ENCODE measurements around the gene ABHD3. TPM values are rescaled to one million over a fixed set of nuclear protein-coding genes. Genes with fewer than 3 reads are reported as not detected.

The ABHD3 gene
- total and polyA plus RNA-seq, 2 experiments from 2014 or later: 2.3 to 4.6 TPM

GRCh38 chr18:21669736-21670285 is 34.8 kb downstream of the ABHD3 start:
- H3K36me3 ChIP-seq (ENCODE audit: low read depth): no peaks in the 10 kb centered on the region
- 92 to 94% methylated on average over 9 of the region's 9 CpGs for WGBS, 2 experiments (ENCODE audit: low coverage in 1 of 2, low lambda C conversion rate in 2 of 2, missing lambda C conversion rate in 2 of 2)
- no peaks in the 10 kb centered on the region for H3K9me3 ChIP-seq (ENCODE audit: low read depth)
- TF ChIP-seq EZH2phosphoT487 (IDR thresholded peaks at IDR 0.05; ENCODE audit: insufficient read depth, low read depth): no peak
- TF ChIP-seq EZH2 (IDR thresholded peaks at IDR 0.05; ENCODE audit: insufficient read depth, poor library complexity, severe bottlenecking): no peak
- DNase-seq: no peak
- no peak overlapping the region for H3K9ac ChIP-seq
- no peaks in the 10 kb centered on the region for H3K9me2 ChIP-seq (ENCODE audit: insufficient read depth)
- no peaks in the 10 kb centered on the region for H3F3A ChIP-seq (ENCODE audit: insufficient read depth)
- H3K4me3 ChIP-seq: no peak overlapping the region
- H3K27ac ChIP-seq: no peak overlapping the region
- no peak overlapping the region for H2AFZ ChIP-seq
- no peaks in the 10 kb centered on the region for H3K27me3 ChIP-seq (replicated peaks; ENCODE audit: insufficient read depth)
- no peak overlapping the region for H3K4me2 ChIP-seq (ENCODE audit: unreplicated experiment)
- H3K79me2 ChIP-seq (ENCODE audit: insufficient read depth): no peaks in the 10 kb centered on the region
- in situ Hi-C loops (cut with MboI): no loop called here
- no peaks in the 10 kb centered on the region for H4K20me1 ChIP-seq (ENCODE audit: insufficient read depth)
- H3K4me1 ChIP-seq (ENCODE audit: insufficient read depth): no peaks in the 10 kb centered on the region

GRCh38 chr18:21664069-21664468 is 40.5 kb downstream of the ABHD3 start:
- H3K9ac ChIP-seq: no peak overlapping the region
- H3K9me3 ChIP-seq (ENCODE audit: low read depth): no peaks in the 10 kb centered on the region
- no peak overlapping the region for H3K27ac ChIP-seq
- DNase-seq: no peak
- no peaks in the 10 kb centered on the region for H4K20me1 ChIP-seq (ENCODE audit: insufficient read depth)
- no peaks in the 10 kb centered on the region for H3F3A ChIP-seq (ENCODE audit: insufficient read depth)
- no peak overlapping the region for H3K4me2 ChIP-seq (ENCODE audit: unreplicated experiment)
- H3K36me3 ChIP-seq (ENCODE audit: low read depth): no peaks in the 10 kb centered on the region
- no peaks in the 10 kb centered on the region for H3K9me2 ChIP-seq (ENCODE audit: insufficient read depth)
- no peak overlapping the region for H3K4me3 ChIP-seq
- H3K4me1 ChIP-seq (ENCODE audit: insufficient read depth): no peaks in the 10 kb centered on the region
- in situ Hi-C loops (cut with MboI): no loop called here
- H3K27me3 ChIP-seq (replicated peaks; ENCODE audit: insufficient read depth): no peaks in the 10 kb centered on the region
- WGBS, 2 experiments (ENCODE audit: low coverage in 1 of 2, low lambda C conversion rate in 2 of 2, missing lambda C conversion rate in 2 of 2): 94 to 98% methylated on average over 2 of the region's 2 CpGs
- no peak for TF ChIP-seq EZH2 (IDR thresholded peaks at IDR 0.05; ENCODE audit: insufficient read depth, poor library complexity, severe bottlenecking)
- no peak for TF ChIP-seq EZH2phosphoT487 (IDR thresholded peaks at IDR 0.05; ENCODE audit: insufficient read depth, low read depth)
- no peaks in the 10 kb centered on the region for H3K79me2 ChIP-seq (ENCODE audit: insufficient read depth)
- H2AFZ ChIP-seq: no peak overlapping the region

DNA sequence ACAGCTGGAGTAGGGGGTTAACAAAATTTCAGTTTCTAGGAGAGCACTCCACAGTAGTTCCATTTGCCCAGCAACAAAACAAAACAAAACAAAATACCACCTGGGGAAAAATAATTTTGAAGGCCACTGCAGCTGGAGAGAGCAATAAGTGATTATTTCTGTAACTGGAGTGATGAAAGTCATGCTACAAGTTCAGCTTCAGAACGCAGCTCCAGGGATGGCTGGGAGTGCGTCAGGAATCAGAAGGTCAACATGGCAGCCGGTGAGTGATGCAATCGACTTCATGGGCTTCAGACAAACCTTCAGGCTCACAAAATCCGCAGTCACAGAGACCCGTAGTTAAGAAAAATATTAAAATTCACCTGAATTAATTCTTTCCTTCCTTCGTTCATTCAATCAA is 41.0 kb downstream of the ABHD3 start:
- no peaks in the 10 kb centered on the region for H4K20me1 ChIP-seq (ENCODE audit: insufficient read depth)
- H3K4me2 ChIP-seq (ENCODE audit: unreplicated experiment): no peak overlapping the region
- no peak overlapping the region for H3K9ac ChIP-seq
- H3K27me3 ChIP-seq (replicated peaks; ENCODE audit: insufficient read depth): no peaks in the 10 kb centered on the region
- TF ChIP-seq EZH2phosphoT487 (IDR thresholded peaks at IDR 0.05; ENCODE audit: insufficient read depth, low read depth) (no peak), EZH2 (IDR thresholded peaks at IDR 0.05; ENCODE audit: insufficient read depth, poor library complexity, severe bottlenecking) (no peak)
- DNase-seq: no peak
- no peak overlapping the region for H3K4me3 ChIP-seq
- H3K4me1 ChIP-seq (ENCODE audit: insufficient read depth): no peaks in the 10 kb centered on the region
- no peak overlapping the region for H3K27ac ChIP-seq
- in situ Hi-C loops (cut with MboI): no loop called here
- 88 to 93% methylated on average over 7 of the region's 7 CpGs for WGBS, 2 experiments (ENCODE audit: low coverage in 1 of 2, low lambda C conversion rate in 2 of 2, missing lambda C conversion rate in 2 of 2)
- no peaks in the 10 kb centered on the region for H3K79me2 ChIP-seq (ENCODE audit: insufficient read depth)
- H3K9me3 ChIP-seq (ENCODE audit: low read depth): no peaks in the 10 kb centered on the region
- no peaks in the 10 kb centered on the region for H3K36me3 ChIP-seq (ENCODE audit: low read depth)
- no peaks in the 10 kb centered on the region for H3F3A ChIP-seq (ENCODE audit: insufficient read depth)
- no peaks in the 10 kb centered on the region for H3K9me2 ChIP-seq (ENCODE audit: insufficient read depth)
- H2AFZ ChIP-seq: no peak overlapping the region

GRCh38 chr18:21662581-21662980 is 42.0 kb downstream of the ABHD3 start:
- in situ Hi-C loops (cut with MboI): no loop called here
- H3K27ac ChIP-seq: no peak overlapping the region
- H3K4me1 ChIP-seq (ENCODE audit: insufficient read depth): no peaks in the 10 kb centered on the region
- no peaks in the 10 kb centered on the region for H3K9me2 ChIP-seq (ENCODE audit: insufficient read depth)
- no peaks in the 10 kb centered on the region for H4K20me1 ChIP-seq (ENCODE audit: insufficient read depth)
- H3F3A ChIP-seq (ENCODE audit: insufficient read depth): no peaks in the 10 kb centered on the region
- no peaks in the 10 kb centered on the region for H3K36me3 ChIP-seq (ENCODE audit: low read depth)
- H3K9ac ChIP-seq: no peak overlapping the region
- H3K9me3 ChIP-seq (ENCODE audit: low read depth): no peaks in the 10 kb centered on the region
- H3K4me2 ChIP-seq (ENCODE audit: unreplicated experiment): no peak overlapping the region
- H2AFZ ChIP-seq: no peak overlapping the region
- H3K79me2 ChIP-seq (ENCODE audit: insufficient read depth): no peaks in the 10 kb centered on the region
- no peaks in the 10 kb centered on the region for H3K27me3 ChIP-seq (replicated peaks; ENCODE audit: insufficient read depth)
- 93 to 94% methylated on average over 9 of the region's 9 CpGs for WGBS, 2 experiments (ENCODE audit: low coverage in 1 of 2, low lambda C conversion rate in 2 of 2, missing lambda C conversion rate in 2 of 2)
- no peak for TF ChIP-seq EZH2phosphoT487 (IDR thresholded peaks at IDR 0.05; ENCODE audit: insufficient read depth, low read depth)
- no peak for TF ChIP-seq EZH2 (IDR thresholded peaks at IDR 0.05; ENCODE audit: insufficient read depth, poor library complexity, severe bottlenecking)
- DNase-seq: no peak
- no peak overlapping the region for H3K4me3 ChIP-seq

DNA sequence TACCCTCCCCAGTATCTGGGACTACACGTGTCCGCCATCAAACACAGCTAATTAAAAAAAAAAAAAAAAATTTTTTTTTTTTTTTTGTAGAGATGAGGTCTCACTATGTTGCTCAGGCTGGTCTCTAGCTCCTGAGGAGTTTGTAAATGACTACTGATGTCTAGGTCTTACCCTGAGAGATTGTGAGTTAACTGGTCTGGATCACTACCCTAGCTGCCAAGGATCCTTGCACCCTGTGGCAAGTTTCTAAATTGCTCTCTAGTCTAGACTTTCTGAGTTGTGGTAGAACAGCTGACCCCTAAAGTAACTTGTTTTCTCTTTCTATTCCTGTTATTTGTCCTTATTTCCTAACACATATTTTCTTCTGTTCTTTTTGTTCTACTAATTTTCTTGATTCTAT is 44.5 kb downstream of the ABHD3 start:
- in situ Hi-C loops (cut with MboI): no loop called here
- no peak overlapping the region for H3K4me2 ChIP-seq (ENCODE audit: unreplicated experiment)
- no peaks in the 10 kb centered on the region for H3K27me3 ChIP-seq (replicated peaks; ENCODE audit: insufficient read depth)
- no peak overlapping the region for H3K4me3 ChIP-seq
- no peaks in the 10 kb centered on the region for H3K9me3 ChIP-seq (ENCODE audit: low read depth)
- H3K9ac ChIP-seq: no peak overlapping the region
- H3K9me2 ChIP-seq (ENCODE audit: insufficient read depth): no peaks in the 10 kb centered on the region
- 83 to 90% methylated on average over 2 of the region's 2 CpGs for WGBS, 2 experiments (ENCODE audit: low coverage in 1 of 2, low lambda C conversion rate in 2 of 2, missing lambda C conversion rate in 2 of 2)
- H4K20me1 ChIP-seq (ENCODE audit: insufficient read depth): no peaks in the 10 kb centered on the region
- peaks cover 7% of the 10 kb centered on the region; the same call in 1 of the 2 replicates for H3K4me1 ChIP-seq (ENCODE audit: insufficient read depth)
- no peak overlapping the region for H2AFZ ChIP-seq
- no peak overlapping the region for H3K27ac ChIP-seq
- no peaks in the 10 kb centered on the region for H3K79me2 ChIP-seq (ENCODE audit: insufficient read depth)
- DNase-seq: no peak
- no peaks in the 10 kb centered on the region for H3K36me3 ChIP-seq (ENCODE audit: low read depth)
- H3F3A ChIP-seq (ENCODE audit: insufficient read depth): no peaks in the 10 kb centered on the region
- TF ChIP-seq EZH2phosphoT487 (IDR thresholded peaks at IDR 0.05; ENCODE audit: insufficient read depth, low read depth): no peak
- no peak for TF ChIP-seq EZH2 (IDR thresholded peaks at IDR 0.05; ENCODE audit: insufficient read depth, poor library complexity, severe bottlenecking)
